GM18858 (cell line): ENCODE data around the gene MAST4.

Experiments used
- ATAC-seq: cut with Tn5 transposase; IDR thresholded peaks from one replicate; pipeline ENCODE4 v1.9.1; 2021; ENCODE audit not compliant: unreplicated experiment

The MAST4 gene

GRCh38 chr5:66830636-66831035, 234.4 kb downstream of the MAST4 start:
- ATAC-seq: no peak

- ATAC-seq: no peak
These were observed 243.5 kb downstream of the MAST4 start for GRCh38 chr5:66839636-66840185.

DNA sequence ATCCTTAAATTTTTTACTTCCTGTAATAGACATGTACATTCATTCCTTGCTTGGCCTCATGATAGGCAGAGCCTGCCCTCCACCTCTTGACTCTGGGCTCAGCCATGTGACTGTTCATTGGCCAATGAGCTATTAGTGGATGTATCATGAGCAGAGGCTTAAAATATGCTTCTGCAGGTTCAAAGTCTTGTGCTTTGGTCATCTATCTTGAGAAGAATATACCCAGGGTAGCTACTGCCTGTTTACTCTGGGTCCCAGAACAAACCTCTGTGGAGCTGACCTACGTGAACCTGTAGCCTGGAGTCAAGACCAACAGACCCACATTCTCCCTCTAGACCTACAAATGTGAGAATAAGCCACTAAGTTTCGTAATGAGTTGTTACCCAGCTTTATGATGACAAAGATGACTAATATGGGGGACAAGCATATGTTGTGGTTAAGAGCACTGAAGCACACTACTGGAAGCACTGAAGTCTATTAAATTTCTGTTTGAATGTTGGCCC, 244.4 kb downstream of the MAST4 start:
- ATAC-seq: peak; percentile 99

- ATAC-seq: no peak
These were observed 245.1 kb downstream of the MAST4 start for GRCh38 chr5:66841264-66841663.

DNA sequence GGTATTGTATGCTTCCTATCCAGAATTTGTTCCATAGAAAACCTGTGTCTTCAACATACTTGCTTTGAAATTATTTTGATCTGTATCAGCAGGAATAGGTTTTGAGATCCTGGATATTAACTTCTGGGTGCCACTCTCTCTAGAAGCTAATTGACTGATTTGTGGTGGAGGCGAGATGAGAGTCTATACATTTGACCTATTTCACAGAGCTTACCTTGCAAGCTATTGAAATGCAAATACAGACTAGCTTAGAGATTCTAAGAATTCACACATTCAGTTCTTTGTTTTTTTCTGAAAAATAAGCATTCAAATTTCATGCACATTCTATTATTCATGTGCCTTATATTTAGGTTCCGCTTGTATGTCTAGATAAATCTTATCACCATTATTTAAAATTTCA, 246.3 kb downstream of the MAST4 start:
- no peak for ATAC-seq

DNA sequence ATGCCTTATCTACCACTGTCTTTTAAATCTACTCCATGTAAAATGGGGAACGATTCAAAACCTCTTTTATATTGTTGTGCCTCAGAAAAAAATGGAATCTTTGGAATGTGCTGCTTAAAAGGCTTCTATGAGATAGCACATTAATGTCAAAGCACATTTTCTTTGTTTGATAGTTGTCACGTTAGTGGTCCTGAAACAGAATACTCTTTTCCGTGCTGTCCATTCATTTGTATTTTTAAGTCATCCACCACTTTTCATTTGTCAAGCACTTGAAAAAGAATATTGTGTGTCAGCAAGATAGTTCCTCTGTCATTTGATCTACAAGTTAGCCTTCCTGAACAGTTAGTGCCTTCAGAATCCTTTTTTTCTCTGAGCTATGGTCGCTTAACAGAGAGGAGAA, 246.9 kb downstream of the MAST4 start:
- no peak for ATAC-seq

DNA sequence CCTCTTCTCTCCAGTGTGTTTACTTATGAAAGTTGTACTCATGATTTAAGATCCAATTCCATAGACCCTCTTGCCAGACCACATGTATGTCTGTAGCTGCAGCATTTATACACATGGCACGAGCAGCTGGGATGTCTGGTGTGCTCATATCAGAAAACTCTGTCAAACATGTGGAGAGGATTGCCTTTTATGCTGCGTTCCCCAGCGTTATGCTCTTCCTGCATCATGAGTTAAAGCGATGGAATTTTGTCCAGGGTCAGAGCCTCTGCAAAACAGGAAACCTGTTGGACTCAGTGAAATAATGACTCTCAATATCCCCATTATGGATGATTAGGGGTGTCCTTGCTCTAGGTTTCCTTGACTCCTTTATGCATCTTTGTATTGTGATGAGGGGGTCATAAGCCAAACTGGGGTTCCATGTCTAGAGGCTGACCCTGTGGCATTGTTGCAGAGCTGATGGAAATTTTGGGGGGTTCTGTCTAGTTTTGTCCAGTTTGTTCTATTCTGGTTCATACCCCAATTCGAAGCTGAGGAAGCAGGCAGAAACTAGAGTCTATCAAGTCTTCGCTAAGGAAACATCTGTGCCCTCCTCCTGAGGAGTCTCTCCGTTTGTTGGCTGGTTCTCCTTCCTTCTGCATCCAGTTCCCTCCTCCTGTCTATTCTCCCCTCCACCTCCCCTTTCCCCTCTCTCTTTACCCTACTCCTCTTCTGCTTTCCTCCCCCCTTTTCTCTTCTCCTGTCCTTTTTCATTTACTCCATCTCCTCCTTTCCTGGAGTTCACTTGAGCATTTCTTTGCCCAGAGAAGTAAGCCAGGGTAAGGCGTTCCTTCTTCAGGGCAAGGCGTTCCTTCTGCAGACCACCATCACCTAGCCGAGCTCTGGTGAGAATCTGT, 252.8 kb downstream of the MAST4 start:
- ATAC-seq: no peak

DNA sequence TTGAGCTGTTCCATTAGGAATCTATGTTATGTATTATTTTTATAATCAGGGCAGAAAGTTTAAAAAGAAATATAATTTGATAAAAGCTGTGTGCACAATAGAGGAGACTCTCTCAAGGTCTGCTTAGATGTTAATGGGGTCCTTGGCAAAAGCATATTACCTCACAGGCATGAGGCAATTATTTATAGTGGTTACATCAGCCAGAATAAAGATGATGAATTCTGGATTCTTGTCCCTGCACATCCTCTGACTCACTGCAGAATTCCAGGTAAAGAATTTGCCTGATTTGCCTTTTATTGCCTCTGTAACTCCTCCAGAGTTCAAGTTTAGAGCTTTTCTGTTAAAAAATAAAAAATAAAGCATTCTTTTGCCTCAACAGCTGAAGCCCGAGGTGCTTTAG, 253.6 kb downstream of the MAST4 start:
- no peak for ATAC-seq

DNA sequence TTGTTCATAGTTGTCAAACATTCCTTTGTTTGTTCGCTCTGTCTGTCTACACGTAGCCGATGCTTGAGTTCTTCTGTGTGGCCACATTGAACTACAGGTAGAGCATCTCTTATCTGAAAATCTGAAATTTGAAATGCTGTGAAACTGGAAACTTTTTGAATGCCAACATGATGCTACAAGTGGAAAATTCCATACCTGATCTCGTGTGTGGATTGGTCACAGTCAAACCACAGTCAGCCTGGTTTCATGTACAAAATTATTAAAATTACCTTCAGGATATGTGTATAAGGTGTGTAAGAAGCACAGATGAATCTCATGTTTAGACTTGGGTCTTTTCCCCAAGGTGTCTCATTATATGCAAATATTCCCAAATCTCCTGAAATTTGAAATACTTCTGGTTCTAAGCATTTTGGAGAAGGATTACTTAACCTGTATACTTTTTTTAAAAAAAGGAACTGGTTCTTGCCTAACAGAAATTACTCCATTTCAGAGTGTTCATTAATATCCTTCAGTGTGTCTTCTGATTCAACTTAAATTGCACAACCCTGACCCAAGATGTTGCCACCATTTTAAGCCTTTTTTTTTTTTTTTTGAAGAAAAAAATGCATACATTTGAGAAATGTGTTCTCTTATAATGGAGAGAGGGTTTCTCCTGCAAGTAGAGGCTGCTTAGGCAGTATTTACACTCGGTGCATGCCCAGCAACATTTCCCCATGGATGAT, 254.3 kb downstream of the MAST4 start:
- ATAC-seq: no peak

DNA sequence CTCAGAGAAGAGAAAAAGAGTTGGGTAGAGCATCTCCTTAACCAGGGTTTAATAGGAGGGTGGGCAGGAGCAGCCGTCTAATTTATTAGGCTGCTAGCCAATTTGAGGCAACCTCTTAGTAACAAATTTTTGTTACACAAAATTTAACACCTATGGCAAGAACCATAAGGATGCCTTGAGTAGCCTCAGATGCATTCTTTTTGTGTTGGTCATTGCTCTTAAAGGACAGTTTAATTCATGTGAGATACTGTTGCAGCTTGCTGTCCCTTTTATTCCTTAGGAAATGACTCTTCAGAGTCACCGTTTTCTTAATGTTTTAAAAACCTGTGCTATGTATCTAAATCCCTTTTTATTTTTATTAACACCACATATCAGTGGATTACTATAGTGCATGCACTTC, 255.1 kb downstream of the MAST4 start:
- ATAC-seq: no peak

GRCh38 chr5:66854416-66854815, 258.2 kb downstream of the MAST4 start:
- no peak for ATAC-seq

DNA sequence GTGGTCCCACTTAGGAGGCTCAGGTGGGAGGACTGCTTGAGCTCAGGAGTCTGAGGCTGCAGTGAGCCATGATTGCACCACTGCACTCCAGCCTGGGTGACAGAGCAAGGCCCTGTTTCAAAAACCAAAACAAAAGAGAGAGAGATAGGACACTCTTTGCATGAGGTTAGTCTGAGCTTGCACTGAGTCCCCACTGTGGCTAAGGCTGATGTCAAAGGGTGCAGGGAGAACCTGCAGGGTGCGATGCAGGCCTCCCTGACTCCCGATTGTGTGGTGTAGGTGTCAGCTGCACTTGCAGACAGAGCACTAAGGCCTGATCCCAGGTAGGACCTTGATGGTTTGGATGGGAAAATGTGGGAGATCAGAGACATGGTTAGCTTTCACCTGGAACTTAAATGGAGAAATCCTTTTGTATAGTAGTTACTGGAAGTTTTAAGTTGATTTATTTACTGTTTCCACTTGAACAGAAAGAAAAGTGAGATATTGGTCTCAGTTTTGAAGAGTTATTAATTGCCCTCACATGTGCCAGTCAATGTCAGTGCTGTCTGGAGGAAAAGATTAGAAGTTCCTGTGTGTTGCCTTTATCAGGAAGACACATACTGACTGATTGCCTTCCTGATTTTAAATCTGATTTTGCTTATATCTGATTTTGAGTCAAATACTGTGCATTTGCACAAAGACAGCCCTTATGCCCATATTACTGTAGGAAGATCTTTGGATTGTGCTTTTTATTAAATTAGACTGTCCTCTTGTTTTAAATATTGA, 260.0 kb downstream of the MAST4 start:
- no peak for ATAC-seq

GRCh38 chr5:66859526-66859925, 263.3 kb downstream of the MAST4 start:
- no peak for ATAC-seq

- no peak for ATAC-seq
These were observed 264.2 kb downstream of the MAST4 start for GRCh38 chr5:66860199-66860975.

- no peak for ATAC-seq
These were observed 265.2 kb downstream of the MAST4 start for GRCh38 chr5:66861402-66861801.

DNA sequence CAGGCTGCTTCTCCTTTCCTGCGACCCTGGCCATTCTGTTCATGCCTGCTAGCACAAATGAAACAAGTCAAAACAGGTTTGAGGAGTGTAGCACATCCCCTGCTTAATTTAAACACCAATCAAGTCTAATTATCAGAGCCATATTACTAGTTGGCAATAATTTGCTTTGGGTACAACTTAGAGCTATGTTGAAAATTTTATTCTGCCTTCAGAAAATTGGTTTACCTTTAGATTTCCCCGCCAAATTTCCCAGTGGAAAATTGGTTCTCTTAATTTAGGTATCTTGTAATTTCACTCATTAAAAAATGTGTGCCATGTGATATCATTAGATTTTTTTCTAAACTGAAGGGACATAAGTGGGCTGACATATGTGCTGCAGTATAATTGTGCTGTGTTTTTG, 265.8 kb downstream of the MAST4 start:
- no peak for ATAC-seq

DNA sequence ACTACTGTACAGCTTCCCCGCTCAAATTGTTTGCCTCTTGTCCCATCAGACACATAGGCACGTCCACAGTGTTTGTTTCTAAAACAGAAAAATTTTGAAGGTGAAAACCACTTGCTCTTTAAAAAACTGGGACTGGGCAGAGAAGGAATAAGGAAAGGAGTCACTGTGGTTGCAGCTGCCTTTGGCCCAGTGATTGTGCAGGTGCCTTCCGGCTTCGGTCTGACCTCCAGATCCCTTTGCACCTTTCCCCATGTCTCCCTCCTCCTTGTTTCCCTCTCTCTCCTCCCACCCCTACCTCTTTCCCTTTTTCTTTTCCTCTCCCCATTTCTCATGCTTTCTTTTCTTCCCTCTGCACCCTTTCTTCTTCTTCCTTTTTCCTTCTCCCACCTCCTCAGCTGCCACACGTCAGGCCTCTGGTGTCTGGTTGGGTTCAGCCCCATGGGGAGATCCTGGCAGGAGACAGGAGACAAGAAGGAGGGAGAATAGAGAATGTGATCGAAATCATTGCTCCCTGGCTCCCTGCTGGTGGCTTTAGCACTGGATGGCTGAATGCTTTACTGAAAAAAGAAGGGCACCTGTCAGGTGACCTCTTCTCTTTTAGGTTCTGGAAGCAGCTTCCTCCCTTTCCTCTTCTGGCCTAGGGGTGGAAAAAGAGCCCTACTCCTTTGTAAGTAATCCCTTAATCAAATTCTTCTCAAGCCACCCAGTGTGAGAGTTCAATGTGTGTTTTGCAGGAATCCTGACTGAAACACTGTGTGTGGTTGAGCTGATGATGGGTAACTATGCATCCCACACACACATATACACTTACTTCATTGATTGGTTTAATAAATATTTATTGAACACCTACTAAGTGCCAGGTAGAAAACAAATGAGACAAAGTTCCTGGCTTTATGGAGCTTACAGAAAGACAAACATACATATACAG, 267.3 kb downstream of the MAST4 start:
- no peak for ATAC-seq

GRCh38 chr5:66864240-66864884, 268.2 kb downstream of the MAST4 start:
- no peak for ATAC-seq
